ENCODE data around the gene ZMPSTE24. TPM values are rescaled to one million over a fixed set of nuclear protein-coding genes. Genes with fewer than 3 reads are reported as not detected.

ZMPSTE24 gene
- polyA plus RNA-seq, 1 donor from 2014 or later = 32.9 TPM

DNA sequence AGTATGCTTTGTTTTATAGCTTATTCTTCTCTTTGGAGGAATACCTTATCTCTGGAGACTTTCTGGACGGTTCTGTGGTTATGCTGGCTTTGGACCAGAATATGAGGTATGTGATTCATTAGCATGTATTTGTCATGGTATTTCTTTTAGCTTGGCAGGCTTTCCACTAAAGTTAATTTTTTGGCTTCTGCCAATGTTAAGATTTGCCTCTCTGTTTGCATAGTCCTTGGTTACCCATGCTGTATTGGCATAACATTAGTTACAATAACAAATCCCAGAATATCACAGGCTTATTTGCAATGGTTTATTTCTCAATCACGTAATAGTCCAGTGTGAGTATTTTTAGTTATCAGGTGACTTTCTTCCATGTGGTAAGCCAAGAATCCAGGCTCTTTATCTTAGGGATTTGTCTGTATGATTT is 9.7 kb downstream of the ZMPSTE24 start:
- Histone ChIP-seq H3F3A (ENCODE audit: insufficient read depth, low read length, poor library complexity, severe bottlenecking) (no peaks in the 10 kb centered on the region), H2AFZ (ENCODE audit: low read depth, low read length) (no peak overlapping the region), H3K9me2 (ENCODE audit: insufficient read depth, low read length) (no peaks in the 10 kb centered on the region), H3K27ac (ENCODE audit: low read length) (no peak overlapping the region), H4K20me1 (ENCODE audit: insufficient read depth) (no peaks in the 10 kb centered on the region), H3K9ac (ENCODE audit: low read length) (no peak overlapping the region), H3K27me3 (ENCODE audit: insufficient read depth, low read depth, low read length) (no peaks in the 10 kb centered on the region), H3K9me3 (ENCODE audit: low read length) (no peaks in the 10 kb centered on the region), H3K36me3 (ENCODE audit: insufficient read depth, low read length) (peaks cover 10% of the 10 kb centered on the region), H3K4me2 (ENCODE audit: low read length) (no peak overlapping the region), H3K79me2 (replicated peaks; ENCODE audit: insufficient read depth, low read length) (no peaks in the 10 kb centered on the region), H3K4me3 (ENCODE audit: low read length) (no peak overlapping the region)
- TF ChIP-seq, protein P1, sequence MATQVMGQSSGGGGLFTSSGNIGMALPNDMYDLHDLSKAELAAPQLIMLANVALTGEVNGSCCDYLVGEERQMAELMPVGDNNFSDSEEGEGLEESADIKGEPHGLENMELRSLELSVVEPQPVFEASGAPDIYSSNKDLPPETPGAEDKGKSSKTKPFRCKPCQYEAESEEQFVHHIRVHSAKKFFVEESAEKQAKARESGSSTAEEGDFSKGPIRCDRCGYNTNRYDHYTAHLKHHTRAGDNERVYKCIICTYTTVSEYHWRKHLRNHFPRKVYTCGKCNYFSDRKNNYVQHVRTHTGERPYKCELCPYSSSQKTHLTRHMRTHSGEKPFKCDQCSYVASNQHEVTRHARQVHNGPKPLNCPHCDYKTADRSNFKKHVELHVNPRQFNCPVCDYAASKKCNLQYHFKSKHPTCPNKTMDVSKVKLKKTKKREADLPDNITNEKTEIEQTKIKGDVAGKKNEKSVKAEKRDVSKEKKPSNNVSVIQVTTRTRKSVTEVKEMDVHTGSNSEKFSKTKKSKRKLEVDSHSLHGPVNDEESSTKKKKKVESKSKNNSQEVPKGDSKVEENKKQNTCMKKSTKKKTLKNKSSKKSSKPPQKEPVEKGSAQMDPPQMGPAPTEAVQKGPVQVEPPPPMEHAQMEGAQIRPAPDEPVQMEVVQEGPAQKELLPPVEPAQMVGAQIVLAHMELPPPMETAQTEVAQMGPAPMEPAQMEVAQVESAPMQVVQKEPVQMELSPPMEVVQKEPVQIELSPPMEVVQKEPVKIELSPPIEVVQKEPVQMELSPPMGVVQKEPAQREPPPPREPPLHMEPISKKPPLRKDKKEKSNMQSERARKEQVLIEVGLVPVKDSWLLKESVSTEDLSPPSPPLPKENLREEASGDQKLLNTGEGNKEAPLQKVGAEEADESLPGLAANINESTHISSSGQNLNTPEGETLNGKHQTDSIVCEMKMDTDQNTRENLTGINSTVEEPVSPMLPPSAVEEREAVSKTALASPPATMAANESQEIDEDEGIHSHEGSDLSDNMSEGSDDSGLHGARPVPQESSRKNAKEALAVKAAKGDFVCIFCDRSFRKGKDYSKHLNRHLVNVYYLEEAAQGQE (IDR thresholded peaks at IDR 0.05; ENCODE audit: borderline replicate concordance) = no peak
- no peak for TF ChIP-seq SMC3 (conservative IDR thresholded peaks at IDR 0.05; ENCODE audit: poor library complexity)
- TF ChIP-seq EZH2 (IDR thresholded peaks at IDR 0.05; ENCODE audit: borderline replicate concordance, insufficient read depth, low read length, poor library complexity, severe bottlenecking) = no peak
- no peak for TF ChIP-seq MXI1 (conservative IDR thresholded peaks at IDR 0.05; ENCODE audit: poor library complexity, severe bottlenecking)
- TF ChIP-seq EP300 (conservative IDR thresholded peaks at IDR 0.05; ENCODE audit: poor library complexity, severe bottlenecking) = no peak
- no peak for TF ChIP-seq POLR2AphosphoS5 (IDR thresholded peaks at IDR 0.05)
- no peak for TF ChIP-seq RAD21 (conservative IDR thresholded peaks at IDR 0.05)
- no peak for TF ChIP-seq TAF1 (IDR thresholded peaks at IDR 0.05; ENCODE audit: low read depth)
- TF ChIP-seq, protein P2, sequence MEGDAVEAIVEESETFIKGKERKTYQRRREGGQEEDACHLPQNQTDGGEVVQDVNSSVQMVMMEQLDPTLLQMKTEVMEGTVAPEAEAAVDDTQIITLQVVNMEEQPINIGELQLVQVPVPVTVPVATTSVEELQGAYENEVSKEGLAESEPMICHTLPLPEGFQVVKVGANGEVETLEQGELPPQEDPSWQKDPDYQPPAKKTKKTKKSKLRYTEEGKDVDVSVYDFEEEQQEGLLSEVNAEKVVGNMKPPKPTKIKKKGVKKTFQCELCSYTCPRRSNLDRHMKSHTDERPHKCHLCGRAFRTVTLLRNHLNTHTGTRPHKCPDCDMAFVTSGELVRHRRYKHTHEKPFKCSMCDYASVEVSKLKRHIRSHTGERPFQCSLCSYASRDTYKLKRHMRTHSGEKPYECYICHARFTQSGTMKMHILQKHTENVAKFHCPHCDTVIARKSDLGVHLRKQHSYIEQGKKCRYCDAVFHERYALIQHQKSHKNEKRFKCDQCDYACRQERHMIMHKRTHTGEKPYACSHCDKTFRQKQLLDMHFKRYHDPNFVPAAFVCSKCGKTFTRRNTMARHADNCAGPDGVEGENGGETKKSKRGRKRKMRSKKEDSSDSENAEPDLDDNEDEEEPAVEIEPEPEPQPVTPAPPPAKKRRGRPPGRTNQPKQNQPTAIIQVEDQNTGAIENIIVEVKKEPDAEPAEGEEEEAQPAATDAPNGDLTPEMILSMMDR (IDR thresholded peaks at IDR 0.05; ENCODE audit: poor library complexity, severe bottlenecking) = no peak

DNA sequence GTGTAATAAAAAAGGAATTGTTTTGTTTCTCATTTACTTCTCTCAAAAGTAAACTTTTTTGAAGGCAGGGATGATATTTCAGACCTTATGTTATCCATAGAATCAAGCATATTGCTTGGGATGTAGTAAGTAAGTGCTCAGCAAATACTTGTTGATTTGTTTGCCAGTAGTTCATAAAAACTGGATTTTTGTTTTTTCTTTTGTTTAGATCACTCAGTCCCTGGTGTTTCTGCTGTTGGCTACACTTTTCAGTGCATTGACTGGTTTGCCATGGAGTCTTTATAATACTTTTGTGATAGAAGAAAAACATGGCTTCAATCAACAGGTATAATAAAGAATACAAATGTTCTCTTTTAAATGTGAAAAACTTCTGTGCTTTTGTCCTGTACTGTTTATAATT is 10.2 kb downstream of the ZMPSTE24 start:
- no peaks in the 10 kb centered on the region for H3F3A ChIP-seq (ENCODE audit: insufficient read depth, low read length, poor library complexity, severe bottlenecking)
- H2AFZ ChIP-seq (ENCODE audit: low read depth, low read length) = no peak overlapping the region
- H3K27me3 ChIP-seq (ENCODE audit: insufficient read depth, low read depth, low read length) = no peaks in the 10 kb centered on the region
- no peak overlapping the region for H3K4me2 ChIP-seq (ENCODE audit: low read length)
- H4K20me1 ChIP-seq (ENCODE audit: insufficient read depth) = no peaks in the 10 kb centered on the region
- H3K9ac ChIP-seq (ENCODE audit: low read length) = no peak overlapping the region
- H3K9me3 ChIP-seq (ENCODE audit: low read length) = no peaks in the 10 kb centered on the region
- TF ChIP-seq EP300 (conservative IDR thresholded peaks at IDR 0.05; ENCODE audit: poor library complexity, severe bottlenecking) = no peak
- TF ChIP-seq MXI1 (conservative IDR thresholded peaks at IDR 0.05; ENCODE audit: poor library complexity, severe bottlenecking) = no peak
- no peak for TF ChIP-seq RAD21 (conservative IDR thresholded peaks at IDR 0.05)
- TF ChIP-seq TAF1 (IDR thresholded peaks at IDR 0.05; ENCODE audit: low read depth) = no peak
- no peak for TF ChIP-seq POLR2AphosphoS5 (IDR thresholded peaks at IDR 0.05)
- TF ChIP-seq, protein P1 (IDR thresholded peaks at IDR 0.05; ENCODE audit: borderline replicate concordance) = no peak
- no peak for TF ChIP-seq EZH2 (IDR thresholded peaks at IDR 0.05; ENCODE audit: borderline replicate concordance, insufficient read depth, low read length, poor library complexity, severe bottlenecking)
- no peak for TF ChIP-seq SMC3 (conservative IDR thresholded peaks at IDR 0.05; ENCODE audit: poor library complexity)
- TF ChIP-seq, protein P2 (IDR thresholded peaks at IDR 0.05; ENCODE audit: poor library complexity, severe bottlenecking) = no peak
- H3K27ac ChIP-seq (ENCODE audit: low read length) = no peak overlapping the region
- no peak overlapping the region for H3K4me3 ChIP-seq (ENCODE audit: low read length)
- H3K79me2 ChIP-seq (replicated peaks; ENCODE audit: insufficient read depth, low read length) = no peaks in the 10 kb centered on the region
- H3K36me3 ChIP-seq (ENCODE audit: insufficient read depth, low read length) = peaks cover 9% of the 10 kb centered on the region
- H3K9me2 ChIP-seq (ENCODE audit: insufficient read depth, low read length) = no peaks in the 10 kb centered on the region

Data from neural cell (in vitro differentiated cells).